Skeletal muscle tissue (tissue), 4 donors: Measurements from ENCODE around the gene RETREG2. TPM values are rescaled to one million over a fixed set of nuclear protein-coding genes. Genes with fewer than 3 reads are reported as not detected.

Experiments used
- H3K27ac ChIP-seq: one replicate; pipeline ENCODE4 v1.7.0; 2013; ENCODE audit warnings: mild to moderate bottlenecking, low read depth, low read length, inconsistent platforms
- H3K27me3 ChIP-seq, 3 donors: one replicate each; pipeline ENCODE4 v1.7.0; 2013; ENCODE audit warnings: low read length in 3 of 3; ENCODE audit not compliant: control insufficient read depth in 3 of 3, insufficient read depth in 3 of 3
- H3K36me3 ChIP-seq, 3 donors: one replicate each; pipeline ENCODE4 v1.7.0; 2013; ENCODE audit warnings: low read length in 3 of 3; ENCODE audit not compliant: control insufficient read depth in 3 of 3, insufficient read depth in 3 of 3
- H3K4me1 ChIP-seq, 3 donors: one replicate each; pipeline ENCODE4 v1.7.0; 2013; ENCODE audit warnings: low read length in 3 of 3, mild to moderate bottlenecking in 3 of 3; ENCODE audit not compliant: control insufficient read depth in 3 of 3, insufficient read depth in 3 of 3
- H3K4me3 ChIP-seq, 3 donors: one replicate each; pipeline ENCODE4 v1.7.0; 2013; ENCODE audit warnings: low read length in 3 of 3
- H3K9ac ChIP-seq, 3 donors: one replicate each; pipeline ENCODE4 v1.7.0; 2013; ENCODE audit warnings: low read length in 3 of 3, mild to moderate bottlenecking in 3 of 3, moderate library complexity in 2 of 3, low read depth in 1 of 3
- H3K9me3 ChIP-seq, 3 donors: one replicate each; pipeline ENCODE4 v1.7.0; 2013; ENCODE audit warnings: low read length in 3 of 3; ENCODE audit not compliant: control insufficient read depth in 3 of 3
- total RNA-seq: library from RNA; depleted of rRNA; stranded (reverse); fragments of >200 nt; gene quantifications from one replicate; pipeline ENCODE4 v1.2.3, GENCODE V29; 2014
- donor health status: Osteomylitis.

RETREG2 gene
- total RNA-seq, 1 donor from 2014 or later: 35.5 TPM

- Histone ChIP-seq H3K27ac (no peak overlapping the region), H3K9ac (no peak overlapping the region), H3K4me1 (peaks cover 6 to 11% (median 6%) of the 10 kb centered on the region in 3 donors), H3K36me3 (peaks cover 10 to 15% (median 14%) of the 10 kb centered on the region in 3 donors), H3K4me3 (no peak overlapping the region), H3K9me3 (no peaks in the 10 kb centered on the region), H3K27me3 (no peaks in the 10 kb centered on the region)
Measured at GRCh38 chr2:219168526-219168925, 9.5 kb upstream of the RETREG2 start.

- H3K27ac ChIP-seq: no peak overlapping the region
- no peak overlapping the region for H3K4me3 ChIP-seq
- peaks cover 6 to 11% (median 6%) of the 10 kb centered on the region in 3 donors for H3K4me1 ChIP-seq
- H3K36me3 ChIP-seq: peaks cover 15 to 18% (median 18%) of the 10 kb centered on the region in 3 donors
- H3K9ac ChIP-seq: peak overlapping the region in 1 of 3 donors; percentile 8
- no peaks in the 10 kb centered on the region for H3K9me3 ChIP-seq
- H3K27me3 ChIP-seq: no peaks in the 10 kb centered on the region
Measured at GRCh38 chr2:219168932-219169331, 9.1 kb upstream of the RETREG2 start.

- Histone ChIP-seq H3K9me3 (no peaks in the 10 kb centered on the region), H3K36me3 (peaks cover 26 to 29% (median 29%) of the 10 kb centered on the region in 3 donors), H3K9ac (peak within 1 kb of the TSS in 2 of 3 donors; percentile 8), H3K27me3 (no peaks in the 10 kb centered on the region), H3K4me1 (peaks cover 6 to 11% (median 11%) of the 10 kb centered on the region in 3 donors), H3K4me3 (no peak within 1 kb of the TSS), H3K27ac (no peak within 1 kb of the TSS)
Measured at GRCh38 chr2:219169930-219170654, 8.0 kb upstream of the RETREG2 start, which contains the start of gene SLC23A3. Gene SLC23A3, minus strand, starts transcription at chr2:219170029. Its CDS starts 45 bp downstream, at chr2:219169984.

GRCh38 chr2:219171231-219171651, 6.8 kb upstream of the RETREG2 start:
- no peak overlapping the region for H3K4me3 ChIP-seq
- no peaks in the 10 kb centered on the region for H3K27me3 ChIP-seq
- H3K36me3 ChIP-seq: peaks cover 26 to 33% (median 29%) of the 10 kb centered on the region in 3 donors

GRCh38 chr2:219172231-219173154, 5.6 kb upstream of the RETREG2 start:
- H3K27me3 ChIP-seq: no peaks in the 10 kb centered on the region
- no peak overlapping the region for H3K27ac ChIP-seq
- peaks cover 19 to 26% (median 24%) of the 10 kb centered on the region in 3 donors for H3K4me1 ChIP-seq
- H3K4me3 ChIP-seq: no peak overlapping the region
- H3K9me3 ChIP-seq: no peaks in the 10 kb centered on the region
- H3K36me3 ChIP-seq: peaks cover 26 to 33% (median 29%) of the 10 kb centered on the region in 3 donors
- no peak overlapping the region for H3K9ac ChIP-seq

More at GRCh38 chr2:219171231-219171651, 6.8 kb upstream of the RETREG2 start:
- H3K9ac ChIP-seq: peak overlapping the region in 1 of 3 donors; percentile 66
- peaks cover 15 to 21% (median 20%) of the 10 kb centered on the region in 3 donors for H3K4me1 ChIP-seq
- no peaks in the 10 kb centered on the region for H3K9me3 ChIP-seq
- peak overlapping the region; percentile 72 for H3K27ac ChIP-seq

GRCh38 chr2:219173176-219173575, 4.9 kb upstream of the RETREG2 start:
- Histone ChIP-seq H3K36me3 (peaks cover 26 to 33% (median 29%) of the 10 kb centered on the region in 3 donors), H3K4me1 (peaks cover 20 to 26% (median 26%) of the 10 kb centered on the region in 3 donors), H3K27me3 (no peaks in the 10 kb centered on the region), H3K9ac (no peak overlapping the region), H3K4me3 (no peak overlapping the region), H3K9me3 (no peaks in the 10 kb centered on the region), H3K27ac (no peak overlapping the region)

- Histone ChIP-seq H3K27ac (no peak overlapping the region), H3K9ac (no peak overlapping the region), H3K4me1 (peaks cover 27 to 33% (median 33%) of the 10 kb centered on the region in 3 donors), H3K9me3 (no peaks in the 10 kb centered on the region), H3K27me3 (no peaks in the 10 kb centered on the region), H3K36me3 (peaks cover 26 to 37% (median 29%) of the 10 kb centered on the region in 3 donors), H3K4me3 (no peak overlapping the region)
Measured at GRCh38 chr2:219174146-219174545, 3.9 kb upstream of the RETREG2 start.

- no peaks in the 10 kb centered on the region for H3K9me3 ChIP-seq
- peaks cover 31 to 40% (median 33%) of the 10 kb centered on the region in 3 donors for H3K36me3 ChIP-seq
- peaks cover 33 to 39% (median 37%) of the 10 kb centered on the region in 3 donors for H3K4me1 ChIP-seq
- H3K9ac ChIP-seq: no peak overlapping the region
- H3K4me3 ChIP-seq: no peak overlapping the region
- H3K27ac ChIP-seq: no peak overlapping the region
- no peaks in the 10 kb centered on the region for H3K27me3 ChIP-seq
Measured at GRCh38 chr2:219174801-219175200, 3.3 kb upstream of the RETREG2 start.

GRCh38 chr2:219175486-219175885, 2.6 kb upstream of the RETREG2 start:
- Histone ChIP-seq H3K9me3 (no peaks in the 10 kb centered on the region), H3K4me1 (peaks cover 34 to 43% (median 38%) of the 10 kb centered on the region in 3 donors), H3K27ac (no peak overlapping the region), H3K27me3 (no peaks in the 10 kb centered on the region), H3K4me3 (peak overlapping the region; percentile 84 to 98 (median 96)), H3K9ac (peak overlapping the region; percentile 80 to 99 (median 99)), H3K36me3 (peaks cover 38 to 47% (median 40%) of the 10 kb centered on the region in 3 donors)
